Measurements from ENCODE around the gene VWDE.

The VWDE gene

GRCh38 chr7:12281038-12281437 is 122.6 kb downstream of the VWDE start:
- DNase-seq = no peak
